Measurements from ENCODE around the gene DIS3L. TPM values are rescaled to one million over a fixed set of nuclear protein-coding genes. Genes with fewer than 3 reads are reported as not detected.
"Not testable (repeated sequence)": the region's sequence is repeated elsewhere in the genome, so short reads cannot be mapped to it uniquely, and the experiment has no call there.

Gene DIS3L
- total and polyA plus RNA-seq, 2 of the 13 experiments (the other 11 are each of a cell fraction or from before 2014, with no cell fraction given), result 21.0 to 50.5 TPM

GRCh38 chr15:66261056-66261455 is 32.3 kb upstream of the DIS3L start:
- no peak for FAIRE-seq
- in situ Hi-C loops (cut with HindIII; ENCODE audit: extremely low pct_ligation_motif_present, low pct_unique_long_range_greater_than_20kb) (no loop called here), intact Hi-C loops (cut with micrococcal nuclease; ENCODE audit: unreplicated experiment) (no loop called here)
- no peaks in the 10 kb centered on the region for H3K4me1 ChIP-seq (ENCODE audit: insufficient read depth, low read length)
- H3K27ac ChIP-seq (ENCODE audit: extremely low read length, insufficient read depth, low read length), result no peak overlapping the region
- WGBS (ENCODE audit: low lambda C conversion rate), result 2% methylated on average over 3 of the region's 3 CpGs
- DNase-seq (ENCODE audit: low spot score), result no peak
- H3K4me3 ChIP-seq (replicated peaks in 1 of 3; ENCODE audit: insufficient read depth in 1 of 3, low read depth in 2 of 3, low read length in 3 of 3), result no peak overlapping the region
- TF ChIP-seq ZNF713 (CRISPR knock-in tag; IDR thresholded peaks at IDR 0.05) (no peak), ZFP91 (CRISPR knock-in tag; IDR thresholded peaks at IDR 0.05; ENCODE audit: borderline replicate concordance) (no peak), MXD4 (CRISPR knock-in tag; IDR thresholded peaks at IDR 0.05) (no peak), FOXM1 (CRISPR knock-in tag; IDR thresholded peaks at IDR 0.05) (no peak), IRF1 (CRISPR knock-in tag; IDR thresholded peaks at IDR 0.05; ENCODE audit: low read depth) (no peak)
- no peaks in the 10 kb centered on the region for H3K9me3 ChIP-seq (ENCODE audit: low read length)
- BruUV-seq (replicated peaks), result no TSS peak
- no peaks in the 10 kb centered on the region for H3K79me2 ChIP-seq (ENCODE audit: insufficient read depth, low read length)
- H4K20me1 ChIP-seq (ENCODE audit: insufficient read depth, low read length), result no peaks in the 10 kb centered on the region; the same call in 1 of the 2 replicates
- no peak overlapping the region for H3K4me2 ChIP-seq (ENCODE audit: low read depth, low read length)
- no peak overlapping the region for H2AFZ ChIP-seq (ENCODE audit: low read length)
- no peak overlapping the region for H3K9ac ChIP-seq (ENCODE audit: insufficient read depth, low read depth, low read length)
- CTCF ChIA-PET (ENCODE audit: low intra/inter-chr PET ratio, low total read pairs), result no interaction called here
- H3K27me3 ChIP-seq (ENCODE audit: control insufficient read depth in 1 of 2, insufficient read depth in 2 of 2, low read length in 2 of 2), result peaks cover 3 to 35% of the 10 kb centered on the region in 2 experiments; a peak in 4 of 5 replicates
- no peak for ATAC-seq
- H3K36me3 ChIP-seq (replicated peaks in 1 of 2; ENCODE audit: control insufficient read depth in 1 of 2, insufficient read depth in 2 of 2, low read length in 2 of 2), result no peaks in the 10 kb centered on the region
- POLR2A ChIA-PET, result no interaction called here

GRCh38 chr15:66262837-66263236 is 30.5 kb upstream of the DIS3L start:
- not testable (repeated sequence) for BruUV-seq (replicated peaks); H3K79me2 ChIP-seq (ENCODE audit: insufficient read depth, low read length)

More at GRCh38 chr15:66262837-66263236, 30.5 kb upstream of the DIS3L start:
- WGBS (ENCODE audit: low lambda C conversion rate), result 9% methylated on average over 1 of the region's 1 CpG
- peaks cover 2 to 23% of the 10 kb centered on the region in 2 experiments; a peak in 2 of 5 replicates for H3K27me3 ChIP-seq (ENCODE audit: control insufficient read depth in 1 of 2, insufficient read depth in 2 of 2, low read length in 2 of 2)
- CTCF ChIA-PET (ENCODE audit: low intra/inter-chr PET ratio, low total read pairs); H2AFZ ChIP-seq (ENCODE audit: low read length); H3K4me3 ChIP-seq (replicated peaks in 1 of 3; ENCODE audit: insufficient read depth in 1 of 3, low read depth in 2 of 3, low read length in 3 of 3); H3K27ac ChIP-seq (ENCODE audit: extremely low read length, insufficient read depth, low read length); POLR2A ChIA-PET; DNase-seq (ENCODE audit: low spot score); intact Hi-C loops (cut with micrococcal nuclease; ENCODE audit: unreplicated experiment); H3K4me1 ChIP-seq (ENCODE audit: insufficient read depth, low read length); FAIRE-seq; H4K20me1 ChIP-seq (ENCODE audit: insufficient read depth, low read length); H3K9ac ChIP-seq (ENCODE audit: insufficient read depth, low read depth, low read length); H3K4me2 ChIP-seq (ENCODE audit: low read depth, low read length); in situ Hi-C loops (cut with HindIII; ENCODE audit: extremely low pct_ligation_motif_present, low pct_unique_long_range_greater_than_20kb); H3K9me3 ChIP-seq (ENCODE audit: low read length); H3K36me3 ChIP-seq (replicated peaks in 1 of 2; ENCODE audit: control insufficient read depth in 1 of 2, insufficient read depth in 2 of 2, low read length in 2 of 2); ATAC-seq: not testable (repeated sequence)

All from HepG2 (cell line).